ENCODE data around the gene SLC66A3.
"Not testable (repeated sequence)": the region's sequence is repeated elsewhere in the genome, so short reads cannot be mapped to it uniquely, and the experiment has no call there.

SLC66A3 gene

GRCh38 chr2:11165046-11165445, 9.8 kb downstream of the SLC66A3 start:
- FAIRE-seq = not testable (repeated sequence)

- no peak for FAIRE-seq
These were observed 11.2 kb downstream of the SLC66A3 start for GRCh38 chr2:11166476-11166875.

DNA sequence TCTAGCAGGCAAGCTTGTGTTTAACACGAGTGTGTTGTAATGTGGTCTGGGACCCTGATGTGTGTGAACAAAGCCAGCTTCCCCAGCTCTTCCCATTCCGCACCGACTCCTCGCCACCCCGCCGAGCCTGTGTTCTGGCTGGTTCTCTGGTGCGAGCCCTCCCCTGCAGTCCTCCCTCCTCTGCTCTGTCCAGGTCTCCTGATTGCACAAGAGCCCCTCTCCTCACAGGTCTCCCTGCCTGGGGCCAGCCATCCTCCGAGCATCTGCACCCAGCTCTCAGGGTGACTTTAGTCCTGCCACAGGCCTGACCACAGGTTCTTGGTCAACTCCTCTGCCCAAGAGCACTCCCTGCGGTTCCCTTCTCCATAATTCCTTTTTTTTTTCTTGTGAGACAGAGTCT, 13.2 kb downstream of the SLC66A3 start:
- FAIRE-seq = no peak

DNA sequence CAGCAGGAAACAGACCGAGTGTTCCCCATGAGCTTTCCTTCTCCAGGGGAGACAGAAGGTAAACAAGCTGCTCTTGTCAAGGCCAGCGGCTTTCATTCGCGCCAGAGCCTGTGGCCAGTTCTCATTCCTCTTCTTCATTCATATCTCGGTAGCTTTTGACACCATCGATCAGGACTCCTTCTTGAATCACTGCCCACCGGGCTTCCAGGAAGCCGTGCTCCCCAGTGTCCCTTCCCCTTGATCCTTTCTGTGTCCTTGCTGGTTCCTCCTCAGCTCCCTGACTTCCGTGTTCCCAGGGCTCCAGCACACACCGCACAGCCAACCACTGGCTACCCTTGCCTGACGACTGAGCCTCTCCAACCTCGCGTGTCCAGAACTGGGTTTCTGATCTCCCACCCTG, 14.1 kb downstream of the SLC66A3 start:
- FAIRE-seq = no peak

GRCh38 chr2:11174222-11174621, 19.0 kb downstream of the SLC66A3 start:
- no peak for FAIRE-seq

GRCh38 chr2:11175293-11175795, 20.1 kb downstream of the SLC66A3 start:
- FAIRE-seq = no peak

DNA sequence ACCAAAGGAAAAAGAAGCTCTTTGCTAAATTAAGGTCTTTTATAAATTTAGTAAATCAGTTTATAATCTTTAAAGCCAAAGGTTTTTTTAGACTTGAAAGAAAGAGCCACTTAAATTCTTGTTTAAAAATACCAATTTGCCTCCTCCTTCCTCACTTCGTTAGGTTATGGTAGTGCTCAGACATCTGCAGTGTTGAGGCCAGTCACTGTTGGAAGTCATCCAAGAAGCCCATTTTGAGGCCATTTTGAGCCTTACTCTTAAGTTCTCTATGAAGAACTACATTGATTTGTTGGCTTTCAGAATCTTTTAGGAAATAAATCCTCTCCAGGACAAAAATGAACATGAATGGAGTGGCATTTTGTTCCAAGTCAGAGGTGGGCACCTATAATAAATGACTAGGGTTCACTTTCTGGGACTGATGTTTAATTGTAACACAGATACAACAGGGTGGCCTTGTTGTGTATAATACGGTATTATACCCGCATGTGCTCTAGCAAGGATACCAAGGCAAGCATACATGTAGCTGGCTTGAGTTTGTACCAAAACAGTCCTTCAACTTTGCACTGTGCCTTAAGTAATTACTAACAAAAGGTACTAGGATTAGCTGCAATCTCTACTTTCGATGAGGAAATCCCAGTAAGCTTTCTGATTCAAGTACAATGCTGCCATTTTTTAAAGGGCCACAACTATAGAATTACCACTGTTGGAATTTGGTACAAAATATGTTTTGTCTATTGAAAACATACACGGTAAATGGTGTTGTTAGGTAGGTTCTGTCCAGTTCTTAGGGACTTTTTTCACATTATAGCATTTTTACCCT, 22.8 kb downstream of the SLC66A3 start:
- no peak for FAIRE-seq

GRCh38 chr2:11179196-11179595, 23.9 kb downstream of the SLC66A3 start:
- no peak for FAIRE-seq

DNA sequence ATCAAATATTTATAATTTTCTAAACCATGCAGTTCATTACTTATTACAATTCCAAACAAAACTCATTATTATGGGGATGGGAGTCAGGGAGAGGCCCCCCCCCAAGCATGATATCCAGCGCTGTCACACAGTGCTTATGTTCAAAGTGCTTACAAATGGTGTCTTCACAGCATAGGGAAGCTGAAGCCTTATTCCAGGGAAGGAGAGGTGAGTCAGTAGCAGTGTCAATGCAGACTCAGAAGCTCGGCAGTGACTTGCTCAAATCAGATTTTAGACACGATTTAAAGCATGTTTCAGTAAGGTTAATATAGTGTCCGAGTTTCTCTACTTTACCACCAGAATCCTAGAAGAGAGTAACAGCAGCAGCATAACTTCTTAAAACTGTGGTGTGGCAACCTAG, 24.6 kb downstream of the SLC66A3 start:
- no peak for FAIRE-seq

- no peak for FAIRE-seq
These were observed 25.4 kb downstream of the SLC66A3 start for GRCh38 chr2:11180653-11181052.

GRCh38 chr2:11182951-11183350, 27.7 kb downstream of the SLC66A3 start:
- FAIRE-seq = no peak

DNA sequence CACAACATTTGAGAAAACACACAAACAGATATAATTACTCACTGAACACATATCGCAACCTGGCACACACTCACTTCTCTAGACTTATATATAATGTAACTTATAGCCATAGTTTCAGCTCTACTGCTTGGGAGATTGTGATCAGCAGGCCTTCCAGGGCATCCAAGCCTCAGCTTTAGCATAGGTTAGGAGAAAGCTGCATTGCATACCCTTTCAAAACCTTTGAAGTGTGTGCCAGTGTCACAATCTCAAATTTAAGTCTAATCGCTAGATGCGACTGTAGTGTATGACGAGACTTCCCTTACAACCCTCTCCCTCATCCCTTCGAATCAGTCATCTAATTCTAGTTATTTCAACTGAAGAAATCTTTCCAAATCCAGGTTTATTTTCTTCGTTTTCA, 30.9 kb downstream of the SLC66A3 start:
- no peak for FAIRE-seq

DNA sequence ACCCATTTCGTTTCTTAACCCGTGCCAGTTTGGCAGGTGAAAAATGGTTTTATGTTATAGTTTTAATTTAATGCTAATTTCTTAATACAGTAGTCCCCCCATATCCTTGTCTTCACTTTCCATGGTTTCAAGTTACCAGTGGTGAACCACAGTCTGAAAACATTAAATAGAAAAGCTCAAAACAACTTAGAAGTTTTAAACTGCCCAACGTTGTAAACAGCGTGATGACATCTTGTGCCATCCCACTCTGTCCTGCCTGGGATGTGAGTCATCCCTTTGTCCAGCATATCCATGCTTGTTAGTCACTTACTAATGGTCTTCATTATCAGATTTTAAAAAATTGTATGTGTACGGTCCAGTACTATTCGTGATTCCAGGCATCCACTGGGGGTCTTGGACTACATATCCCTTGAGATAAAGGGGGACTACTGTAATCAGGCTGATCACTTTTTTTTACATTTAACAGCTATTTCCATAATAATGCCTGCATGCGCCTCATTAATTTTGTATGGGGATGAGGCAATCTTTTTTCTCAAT, 31.9 kb downstream of the SLC66A3 start:
- no peak for FAIRE-seq

GRCh38 chr2:11187731-11188130, 32.5 kb downstream of the SLC66A3 start:
- FAIRE-seq = no peak

- no peak for FAIRE-seq
These were observed 41.0 kb downstream of the SLC66A3 start for GRCh38 chr2:11196246-11196645.

GRCh38 chr2:11200651-11201050, 45.4 kb downstream of the SLC66A3 start:
- FAIRE-seq = no peak

- FAIRE-seq = no peak
These were observed 46.7 kb downstream of the SLC66A3 start for GRCh38 chr2:11201969-11202368.

- no peak for FAIRE-seq
These were observed 48.2 kb downstream of the SLC66A3 start for GRCh38 chr2:11203480-11203879.

DNA sequence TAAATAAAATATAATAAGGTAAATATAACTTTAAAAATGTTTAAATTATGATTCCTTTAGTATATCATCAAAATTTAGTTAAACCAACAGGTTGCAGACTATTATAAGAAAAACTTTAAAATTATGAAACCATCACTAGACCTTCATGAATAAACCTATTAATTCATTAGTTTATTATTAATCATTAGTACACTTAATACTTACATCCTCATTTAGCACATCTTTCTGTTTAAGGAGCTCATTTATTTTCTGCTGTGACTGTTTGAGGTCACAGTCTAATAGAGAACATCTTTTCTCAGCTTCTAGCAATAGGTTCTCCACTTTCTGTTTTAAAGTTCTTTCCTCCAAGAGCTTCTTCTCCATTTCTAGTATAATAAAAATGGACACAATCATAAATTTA, 52.8 kb downstream of the SLC66A3 start:
- FAIRE-seq = no peak

DNA sequence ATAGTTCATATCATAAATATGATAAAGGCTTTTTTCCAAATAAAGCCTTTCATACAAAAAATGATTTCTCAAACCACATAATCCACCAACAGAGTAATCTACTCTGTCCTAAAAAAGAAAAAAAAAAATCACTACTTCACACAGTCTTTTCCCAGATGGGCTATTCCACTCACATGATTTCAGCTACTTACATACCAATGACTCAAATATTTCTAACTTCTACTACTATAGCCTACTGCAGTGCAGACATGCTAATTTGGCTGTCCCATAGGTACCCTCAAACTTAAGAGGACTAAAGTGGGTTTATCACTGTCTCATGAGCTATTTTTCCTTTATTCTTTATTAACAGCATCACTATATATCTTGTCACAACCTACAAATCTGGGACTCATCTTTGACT, 57.4 kb downstream of the SLC66A3 start:
- no peak for FAIRE-seq

DNA sequence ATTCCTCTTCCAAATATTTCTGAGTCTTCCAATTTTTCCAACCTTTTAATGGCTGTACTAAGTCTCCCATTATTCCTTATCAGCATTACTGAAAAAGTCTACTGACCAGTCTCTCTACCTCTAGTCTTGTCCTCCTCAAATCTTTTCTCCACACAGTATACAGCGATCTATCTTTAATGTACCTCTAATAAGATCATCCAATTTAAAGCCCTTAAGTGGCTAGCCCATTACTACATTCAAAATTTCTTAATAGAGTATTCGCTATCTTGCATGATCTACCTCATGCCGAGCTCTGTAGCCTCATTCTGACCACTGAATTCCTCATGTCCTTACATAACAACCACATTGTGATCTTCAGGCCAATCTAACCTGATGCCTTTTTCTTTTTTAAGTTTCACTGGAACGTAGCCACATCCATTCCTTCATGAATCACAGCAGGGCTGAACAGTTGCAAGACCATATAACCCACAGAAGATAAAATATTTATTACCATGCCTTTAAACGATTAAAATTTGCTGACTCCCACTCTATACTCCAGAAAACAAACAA, 57.9 kb downstream of the SLC66A3 start:
- no peak for FAIRE-seq

DNA sequence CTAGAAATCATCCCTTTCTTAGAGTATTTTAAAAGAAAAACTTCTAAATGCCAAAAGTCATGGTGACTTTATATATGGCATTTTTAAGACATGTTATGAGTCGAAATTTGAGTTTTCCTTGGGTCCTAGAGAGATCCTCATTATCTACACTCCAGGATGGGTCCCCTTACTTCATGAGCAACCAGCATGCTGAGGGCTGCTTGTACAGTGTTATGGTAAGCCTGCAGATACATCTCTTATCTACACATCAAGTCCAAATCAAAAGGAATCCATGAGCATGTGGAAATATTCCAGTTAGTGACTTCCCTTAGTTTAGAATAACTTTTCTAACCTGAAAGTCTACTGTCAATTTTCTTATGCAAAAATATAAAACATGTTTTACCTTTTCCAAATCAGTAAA, 58.7 kb downstream of the SLC66A3 start:
- FAIRE-seq = no peak

GRCh38 chr2:11214770-11215169, 59.5 kb downstream of the SLC66A3 start:
- no peak for FAIRE-seq

GRCh38 chr2:11215407-11215806, 60.1 kb downstream of the SLC66A3 start:
- peak; percentile 46 for FAIRE-seq

Data from A204.1 (cell line).